ENCODE measurements around the gene VSTM2L. TPM values are rescaled to one million over a fixed set of nuclear protein-coding genes. Genes with fewer than 3 reads are reported as not detected.

VSTM2L gene
- total and polyA plus RNA-seq, 2 of the 13 experiments (the other 11 are each of a cell fraction or from before 2014, with no cell fraction given) = not detected

DNA sequence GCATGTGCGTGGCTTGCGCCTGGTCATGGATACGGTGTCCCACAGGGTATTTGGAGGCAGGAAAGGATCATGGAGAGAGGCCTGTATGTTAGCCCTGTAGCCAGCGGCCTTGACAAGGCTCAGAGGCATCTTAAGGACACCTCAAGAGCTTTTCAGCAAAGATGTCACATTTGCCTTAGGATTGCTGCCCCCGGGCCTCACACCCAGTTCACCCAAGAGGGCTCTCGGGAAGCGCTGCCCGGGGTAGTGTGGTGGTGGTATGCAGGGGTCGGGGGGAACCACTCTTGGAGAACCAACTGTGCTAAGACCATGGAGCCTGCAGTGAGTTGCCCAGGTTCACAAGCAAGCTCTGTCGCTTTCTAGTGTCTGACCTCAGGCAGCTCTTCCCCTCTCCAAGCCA lies 36.9 kb upstream of the VSTM2L start:
- ChIA-PET CTCF (ENCODE audit: low intra/inter-chr PET ratio, low total read pairs) (no interaction called here), POLR2A (no interaction called here)
- H3K27me3 ChIP-seq (ENCODE audit: control insufficient read depth in 1 of 2, insufficient read depth in 2 of 2, low read length in 2 of 2) = no peaks in the 10 kb centered on the region

More for the DNA sequence above, 36.9 kb upstream of the VSTM2L start:
- no peaks in the 10 kb centered on the region for H3K9me3 ChIP-seq (ENCODE audit: low read length)
- peaks cover 19 to 56% of the 10 kb centered on the region in 2 experiments for H3K36me3 ChIP-seq (replicated peaks in 1 of 2; ENCODE audit: control insufficient read depth in 1 of 2, insufficient read depth in 2 of 2, low read length in 2 of 2)
- no peaks in the 10 kb centered on the region for H3K79me2 ChIP-seq (ENCODE audit: insufficient read depth, low read length)
- ATAC-seq (no peak), FAIRE-seq (no peak), DNase-seq (ENCODE audit: low spot score) (no peak)
- no peak overlapping the region for H3K9ac ChIP-seq (ENCODE audit: insufficient read depth, low read depth, low read length)
- TF ChIP-seq, protein P1, sequence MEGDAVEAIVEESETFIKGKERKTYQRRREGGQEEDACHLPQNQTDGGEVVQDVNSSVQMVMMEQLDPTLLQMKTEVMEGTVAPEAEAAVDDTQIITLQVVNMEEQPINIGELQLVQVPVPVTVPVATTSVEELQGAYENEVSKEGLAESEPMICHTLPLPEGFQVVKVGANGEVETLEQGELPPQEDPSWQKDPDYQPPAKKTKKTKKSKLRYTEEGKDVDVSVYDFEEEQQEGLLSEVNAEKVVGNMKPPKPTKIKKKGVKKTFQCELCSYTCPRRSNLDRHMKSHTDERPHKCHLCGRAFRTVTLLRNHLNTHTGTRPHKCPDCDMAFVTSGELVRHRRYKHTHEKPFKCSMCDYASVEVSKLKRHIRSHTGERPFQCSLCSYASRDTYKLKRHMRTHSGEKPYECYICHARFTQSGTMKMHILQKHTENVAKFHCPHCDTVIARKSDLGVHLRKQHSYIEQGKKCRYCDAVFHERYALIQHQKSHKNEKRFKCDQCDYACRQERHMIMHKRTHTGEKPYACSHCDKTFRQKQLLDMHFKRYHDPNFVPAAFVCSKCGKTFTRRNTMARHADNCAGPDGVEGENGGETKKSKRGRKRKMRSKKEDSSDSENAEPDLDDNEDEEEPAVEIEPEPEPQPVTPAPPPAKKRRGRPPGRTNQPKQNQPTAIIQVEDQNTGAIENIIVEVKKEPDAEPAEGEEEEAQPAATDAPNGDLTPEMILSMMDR (CRISPR knock-in tag; IDR thresholded peaks at IDR 0.05) = no peak
- TF ChIP-seq TBX3 (IDR thresholded peaks at IDR 0.05; ENCODE audit: borderline replicate concordance) (no peak), KDM5A (IDR thresholded peaks at IDR 0.05; ENCODE audit: borderline replicate concordance, low read length) (no peak)
- TF ChIP-seq, protein P2, sequence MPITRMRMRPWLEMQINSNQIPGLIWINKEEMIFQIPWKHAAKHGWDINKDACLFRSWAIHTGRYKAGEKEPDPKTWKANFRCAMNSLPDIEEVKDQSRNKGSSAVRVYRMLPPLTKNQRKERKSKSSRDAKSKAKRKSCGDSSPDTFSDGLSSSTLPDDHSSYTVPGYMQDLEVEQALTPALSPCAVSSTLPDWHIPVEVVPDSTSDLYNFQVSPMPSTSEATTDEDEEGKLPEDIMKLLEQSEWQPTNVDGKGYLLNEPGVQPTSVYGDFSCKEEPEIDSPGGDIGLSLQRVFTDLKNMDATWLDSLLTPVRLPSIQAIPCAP (CRISPR knock-in tag; IDR thresholded peaks at IDR 0.05; ENCODE audit: low read depth) = no peak
- TF ChIP-seq, protein P3, sequence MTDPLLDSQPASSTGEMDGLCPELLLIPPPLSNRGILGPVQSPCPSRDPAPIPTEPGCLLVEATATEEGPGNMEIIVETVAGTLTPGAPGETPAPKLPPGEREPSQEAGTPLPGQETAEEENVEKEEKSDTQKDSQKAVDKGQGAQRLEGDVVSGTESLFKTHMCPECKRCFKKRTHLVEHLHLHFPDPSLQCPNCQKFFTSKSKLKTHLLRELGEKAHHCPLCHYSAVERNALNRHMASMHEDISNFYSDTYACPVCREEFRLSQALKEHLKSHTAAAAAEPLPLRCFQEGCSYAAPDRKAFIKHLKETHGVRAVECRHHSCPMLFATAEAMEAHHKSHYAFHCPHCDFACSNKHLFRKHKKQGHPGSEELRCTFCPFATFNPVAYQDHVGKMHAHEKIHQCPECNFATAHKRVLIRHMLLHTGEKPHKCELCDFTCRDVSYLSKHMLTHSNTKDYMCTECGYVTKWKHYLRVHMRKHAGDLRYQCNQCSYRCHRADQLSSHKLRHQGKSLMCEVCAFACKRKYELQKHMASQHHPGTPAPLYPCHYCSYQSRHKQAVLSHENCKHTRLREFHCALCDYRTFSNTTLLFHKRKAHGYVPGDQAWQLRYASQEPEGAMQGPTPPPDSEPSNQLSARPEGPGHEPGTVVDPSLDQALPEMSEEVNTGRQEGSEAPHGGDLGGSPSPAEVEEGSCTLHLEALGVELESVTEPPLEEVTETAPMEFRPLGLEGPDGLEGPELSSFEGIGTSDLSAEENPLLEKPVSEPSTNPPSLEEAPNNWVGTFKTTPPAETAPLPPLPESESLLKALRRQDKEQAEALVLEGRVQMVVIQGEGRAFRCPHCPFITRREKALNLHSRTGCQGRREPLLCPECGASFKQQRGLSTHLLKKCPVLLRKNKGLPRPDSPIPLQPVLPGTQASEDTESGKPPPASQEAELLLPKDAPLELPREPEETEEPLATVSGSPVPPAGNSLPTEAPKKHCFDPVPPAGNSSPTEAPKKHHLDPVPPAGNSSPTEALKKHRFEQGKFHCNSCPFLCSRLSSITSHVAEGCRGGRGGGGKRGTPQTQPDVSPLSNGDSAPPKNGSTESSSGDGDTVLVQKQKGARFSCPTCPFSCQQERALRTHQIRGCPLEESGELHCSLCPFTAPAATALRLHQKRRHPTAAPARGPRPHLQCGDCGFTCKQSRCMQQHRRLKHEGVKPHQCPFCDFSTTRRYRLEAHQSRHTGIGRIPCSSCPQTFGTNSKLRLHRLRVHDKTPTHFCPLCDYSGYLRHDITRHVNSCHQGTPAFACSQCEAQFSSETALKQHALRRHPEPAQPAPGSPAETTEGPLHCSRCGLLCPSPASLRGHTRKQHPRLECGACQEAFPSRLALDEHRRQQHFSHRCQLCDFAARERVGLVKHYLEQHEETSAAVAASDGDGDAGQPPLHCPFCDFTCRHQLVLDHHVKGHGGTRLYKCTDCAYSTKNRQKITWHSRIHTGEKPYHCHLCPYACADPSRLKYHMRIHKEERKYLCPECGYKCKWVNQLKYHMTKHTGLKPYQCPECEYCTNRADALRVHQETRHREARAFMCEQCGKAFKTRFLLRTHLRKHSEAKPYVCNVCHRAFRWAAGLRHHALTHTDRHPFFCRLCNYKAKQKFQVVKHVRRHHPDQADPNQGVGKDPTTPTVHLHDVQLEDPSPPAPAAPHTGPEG (CRISPR knock-in tag; IDR thresholded peaks at IDR 0.05) = no peak
- TF ChIP-seq, protein P4, sequence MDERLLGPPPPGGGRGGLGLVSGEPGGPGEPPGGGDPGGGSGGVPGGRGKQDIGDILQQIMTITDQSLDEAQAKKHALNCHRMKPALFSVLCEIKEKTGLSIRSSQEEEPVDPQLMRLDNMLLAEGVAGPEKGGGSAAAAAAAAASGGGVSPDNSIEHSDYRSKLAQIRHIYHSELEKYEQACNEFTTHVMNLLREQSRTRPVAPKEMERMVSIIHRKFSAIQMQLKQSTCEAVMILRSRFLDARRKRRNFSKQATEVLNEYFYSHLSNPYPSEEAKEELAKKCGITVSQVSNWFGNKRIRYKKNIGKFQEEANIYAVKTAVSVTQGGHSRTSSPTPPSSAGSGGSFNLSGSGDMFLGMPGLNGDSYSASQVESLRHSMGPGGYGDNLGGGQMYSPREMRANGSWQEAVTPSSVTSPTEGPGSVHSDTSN (CRISPR knock-in tag; IDR thresholded peaks at IDR 0.05) = no peak
- WGBS (ENCODE audit: low lambda C conversion rate) = 98% methylated on average over 10 of the region's 10 CpGs
- H3K4me1 ChIP-seq (ENCODE audit: insufficient read depth, low read length) = no peaks in the 10 kb centered on the region
- intact Hi-C loops (cut with micrococcal nuclease; ENCODE audit: unreplicated experiment) (no loop called here), in situ Hi-C loops (cut with HindIII; ENCODE audit: extremely low pct_ligation_motif_present, low pct_unique_long_range_greater_than_20kb) (no loop called here)
- no peak overlapping the region for H2AFZ ChIP-seq (ENCODE audit: low read length)
- H4K20me1 ChIP-seq (ENCODE audit: insufficient read depth, low read length) = no peaks in the 10 kb centered on the region
- H3K27ac ChIP-seq (ENCODE audit: extremely low read length, insufficient read depth, low read length) = no peak overlapping the region
- no TSS peak for BruUV-seq (replicated peaks)
- H3K4me3 ChIP-seq (replicated peaks in 1 of 3; ENCODE audit: insufficient read depth in 1 of 3, low read depth in 2 of 3, low read length in 3 of 3) = no peak overlapping the region
- H3K4me2 ChIP-seq (ENCODE audit: low read depth, low read length) = no peak overlapping the region

Data from HepG2 (cell line).